Measurements from ENCODE around the gene LHPP. TPM values are rescaled to one million over a fixed set of nuclear protein-coding genes. Genes with fewer than 3 reads are reported as not detected.

Gene LHPP
- total RNA-seq, 1 donor from 2014 or later, result 15.3 TPM

- peaks cover 6% of the 10 kb centered on the region for H3K9me3 Mint-ChIP-seq (ENCODE audit: low read depth)
- DNase-seq (ENCODE audit: low spot score), result peak; percentile 66
- H3K27ac Mint-ChIP-seq (ENCODE audit: unreplicated experiment), result no peak overlapping the region
- H3K4me1 Mint-ChIP-seq (ENCODE audit: low read depth), result peaks cover 19% of the 10 kb centered on the region
- peaks cover 1% of the 10 kb centered on the region for H3K36me3 Mint-ChIP-seq (ENCODE audit: low read depth)
- no peak overlapping the region for H3K4me3 Mint-ChIP-seq (ENCODE audit: unreplicated experiment)
- no peaks in the 10 kb centered on the region for H3K27me3 Mint-ChIP-seq (ENCODE audit: low read depth)
- TF ChIP-seq CTCF (IDR thresholded peaks at IDR 0.05), result no peak
Measured at GRCh38 chr10:124591123-124591495, 129.5 kb downstream of the LHPP start.

- H3K9me3 Mint-ChIP-seq (ENCODE audit: low read depth), result peaks cover 6% of the 10 kb centered on the region
- no peaks in the 10 kb centered on the region for H3K27me3 Mint-ChIP-seq (ENCODE audit: low read depth)
- no peak for TF ChIP-seq CTCF (IDR thresholded peaks at IDR 0.05)
- H3K4me3 Mint-ChIP-seq (ENCODE audit: unreplicated experiment), result no peak overlapping the region
- peak; percentile 68 for DNase-seq (ENCODE audit: low spot score)
- H3K27ac Mint-ChIP-seq (ENCODE audit: unreplicated experiment), result no peak overlapping the region
- peaks cover 1% of the 10 kb centered on the region for H3K36me3 Mint-ChIP-seq (ENCODE audit: low read depth)
- peaks cover 19% of the 10 kb centered on the region for H3K4me1 Mint-ChIP-seq (ENCODE audit: low read depth)
Measured at GRCh38 chr10:124592101-124592500, 130.5 kb downstream of the LHPP start.

GRCh38 chr10:124592736-124593430, 131.3 kb downstream of the LHPP start:
- TF ChIP-seq CTCF (IDR thresholded peaks at IDR 0.05), result no peak
- H3K36me3 Mint-ChIP-seq (ENCODE audit: low read depth), result peaks cover 1% of the 10 kb centered on the region
- no peaks in the 10 kb centered on the region for H3K27me3 Mint-ChIP-seq (ENCODE audit: low read depth)
- peaks cover 19% of the 10 kb centered on the region for H3K4me1 Mint-ChIP-seq (ENCODE audit: low read depth)
- peak; percentile 81 for DNase-seq (ENCODE audit: low spot score)
- no peak overlapping the region for H3K4me3 Mint-ChIP-seq (ENCODE audit: unreplicated experiment)
- peaks cover 6% of the 10 kb centered on the region for H3K9me3 Mint-ChIP-seq (ENCODE audit: low read depth)
- no peak overlapping the region for H3K27ac Mint-ChIP-seq (ENCODE audit: unreplicated experiment)

GRCh38 chr10:124593431-124593985, 131.9 kb downstream of the LHPP start:
- Mint-ChIP-seq H3K36me3 (ENCODE audit: low read depth) (peaks cover 1% of the 10 kb centered on the region), H3K4me3 (ENCODE audit: unreplicated experiment) (no peak overlapping the region), H3K9me3 (ENCODE audit: low read depth) (peaks cover 6% of the 10 kb centered on the region), H3K27me3 (ENCODE audit: low read depth) (no peaks in the 10 kb centered on the region), H3K4me1 (ENCODE audit: low read depth) (peaks cover 15% of the 10 kb centered on the region), H3K27ac (ENCODE audit: unreplicated experiment) (no peak overlapping the region)
- peak; percentile 84 for DNase-seq (ENCODE audit: low spot score)
- TF ChIP-seq CTCF (IDR thresholded peaks at IDR 0.05), result no peak

- Mint-ChIP-seq H3K4me1 (ENCODE audit: low read depth) (peaks cover 9% of the 10 kb centered on the region), H3K4me3 (ENCODE audit: unreplicated experiment) (no peak overlapping the region), H3K27ac (ENCODE audit: unreplicated experiment) (no peak overlapping the region), H3K9me3 (ENCODE audit: low read depth) (peaks cover 6% of the 10 kb centered on the region), H3K27me3 (ENCODE audit: low read depth) (no peaks in the 10 kb centered on the region), H3K36me3 (ENCODE audit: low read depth) (peaks cover 1% of the 10 kb centered on the region)
- TF ChIP-seq CTCF (IDR thresholded peaks at IDR 0.05), result no peak
- no peak for DNase-seq (ENCODE audit: low spot score)
Measured at GRCh38 chr10:124594240-124594639, 132.6 kb downstream of the LHPP start.
